ENCODE results near the gene RPP25L. TPM values are rescaled to one million over a fixed set of nuclear protein-coding genes. Genes with fewer than 3 reads are reported as not detected.

The RPP25L gene
- total RNA-seq, 1 experiment from 2014 or later, result 24.5 TPM

- no peak for TF ChIP-seq NR2C2 (CRISPR knock-in tag; IDR thresholded peaks at IDR 0.05)
- TF ChIP-seq ZNF219 (CRISPR knock-in tag; IDR thresholded peaks at IDR 0.05; ENCODE audit: borderline replicate concordance), result no peak
- TF ChIP-seq, protein P1, sequence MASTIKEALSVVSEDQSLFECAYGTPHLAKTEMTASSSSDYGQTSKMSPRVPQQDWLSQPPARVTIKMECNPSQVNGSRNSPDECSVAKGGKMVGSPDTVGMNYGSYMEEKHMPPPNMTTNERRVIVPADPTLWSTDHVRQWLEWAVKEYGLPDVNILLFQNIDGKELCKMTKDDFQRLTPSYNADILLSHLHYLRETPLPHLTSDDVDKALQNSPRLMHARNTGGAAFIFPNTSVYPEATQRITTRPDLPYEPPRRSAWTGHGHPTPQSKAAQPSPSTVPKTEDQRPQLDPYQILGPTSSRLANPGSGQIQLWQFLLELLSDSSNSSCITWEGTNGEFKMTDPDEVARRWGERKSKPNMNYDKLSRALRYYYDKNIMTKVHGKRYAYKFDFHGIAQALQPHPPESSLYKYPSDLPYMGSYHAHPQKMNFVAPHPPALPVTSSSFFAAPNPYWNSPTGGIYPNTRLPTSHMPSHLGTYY (CRISPR knock-in tag; IDR thresholded peaks at IDR 0.05), result no peak
- no peak for TF ChIP-seq ZNF232 (CRISPR knock-in tag; IDR thresholded peaks at IDR 0.05)
- TF ChIP-seq, protein P2, sequence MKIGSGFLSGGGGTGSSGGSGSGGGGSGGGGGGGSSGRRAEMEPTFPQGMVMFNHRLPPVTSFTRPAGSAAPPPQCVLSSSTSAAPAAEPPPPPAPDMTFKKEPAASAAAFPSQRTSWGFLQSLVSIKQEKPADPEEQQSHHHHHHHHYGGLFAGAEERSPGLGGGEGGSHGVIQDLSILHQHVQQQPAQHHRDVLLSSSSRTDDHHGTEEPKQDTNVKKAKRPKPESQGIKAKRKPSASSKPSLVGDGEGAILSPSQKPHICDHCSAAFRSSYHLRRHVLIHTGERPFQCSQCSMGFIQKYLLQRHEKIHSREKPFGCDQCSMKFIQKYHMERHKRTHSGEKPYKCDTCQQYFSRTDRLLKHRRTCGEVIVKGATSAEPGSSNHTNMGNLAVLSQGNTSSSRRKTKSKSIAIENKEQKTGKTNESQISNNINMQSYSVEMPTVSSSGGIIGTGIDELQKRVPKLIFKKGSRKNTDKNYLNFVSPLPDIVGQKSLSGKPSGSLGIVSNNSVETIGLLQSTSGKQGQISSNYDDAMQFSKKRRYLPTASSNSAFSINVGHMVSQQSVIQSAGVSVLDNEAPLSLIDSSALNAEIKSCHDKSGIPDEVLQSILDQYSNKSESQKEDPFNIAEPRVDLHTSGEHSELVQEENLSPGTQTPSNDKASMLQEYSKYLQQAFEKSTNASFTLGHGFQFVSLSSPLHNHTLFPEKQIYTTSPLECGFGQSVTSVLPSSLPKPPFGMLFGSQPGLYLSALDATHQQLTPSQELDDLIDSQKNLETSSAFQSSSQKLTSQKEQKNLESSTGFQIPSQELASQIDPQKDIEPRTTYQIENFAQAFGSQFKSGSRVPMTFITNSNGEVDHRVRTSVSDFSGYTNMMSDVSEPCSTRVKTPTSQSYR (CRISPR knock-in tag; IDR thresholded peaks at IDR 0.05), result no peak
- TF ChIP-seq USF2 (CRISPR knock-in tag; IDR thresholded peaks at IDR 0.05), result no peak
- TF ChIP-seq GABPB1 (CRISPR knock-in tag; IDR thresholded peaks at IDR 0.05), result no peak
- no peak for TF ChIP-seq ZNF396 (CRISPR knock-in tag; IDR thresholded peaks at IDR 0.05; ENCODE audit: borderline replicate concordance)
- TF ChIP-seq SP1 (CRISPR knock-in tag; conservative IDR thresholded peaks at IDR 0.05), result no peak
- no peak for TF ChIP-seq NFE2L1 (CRISPR knock-in tag; IDR thresholded peaks at IDR 0.05)
- TF ChIP-seq, protein P3, sequence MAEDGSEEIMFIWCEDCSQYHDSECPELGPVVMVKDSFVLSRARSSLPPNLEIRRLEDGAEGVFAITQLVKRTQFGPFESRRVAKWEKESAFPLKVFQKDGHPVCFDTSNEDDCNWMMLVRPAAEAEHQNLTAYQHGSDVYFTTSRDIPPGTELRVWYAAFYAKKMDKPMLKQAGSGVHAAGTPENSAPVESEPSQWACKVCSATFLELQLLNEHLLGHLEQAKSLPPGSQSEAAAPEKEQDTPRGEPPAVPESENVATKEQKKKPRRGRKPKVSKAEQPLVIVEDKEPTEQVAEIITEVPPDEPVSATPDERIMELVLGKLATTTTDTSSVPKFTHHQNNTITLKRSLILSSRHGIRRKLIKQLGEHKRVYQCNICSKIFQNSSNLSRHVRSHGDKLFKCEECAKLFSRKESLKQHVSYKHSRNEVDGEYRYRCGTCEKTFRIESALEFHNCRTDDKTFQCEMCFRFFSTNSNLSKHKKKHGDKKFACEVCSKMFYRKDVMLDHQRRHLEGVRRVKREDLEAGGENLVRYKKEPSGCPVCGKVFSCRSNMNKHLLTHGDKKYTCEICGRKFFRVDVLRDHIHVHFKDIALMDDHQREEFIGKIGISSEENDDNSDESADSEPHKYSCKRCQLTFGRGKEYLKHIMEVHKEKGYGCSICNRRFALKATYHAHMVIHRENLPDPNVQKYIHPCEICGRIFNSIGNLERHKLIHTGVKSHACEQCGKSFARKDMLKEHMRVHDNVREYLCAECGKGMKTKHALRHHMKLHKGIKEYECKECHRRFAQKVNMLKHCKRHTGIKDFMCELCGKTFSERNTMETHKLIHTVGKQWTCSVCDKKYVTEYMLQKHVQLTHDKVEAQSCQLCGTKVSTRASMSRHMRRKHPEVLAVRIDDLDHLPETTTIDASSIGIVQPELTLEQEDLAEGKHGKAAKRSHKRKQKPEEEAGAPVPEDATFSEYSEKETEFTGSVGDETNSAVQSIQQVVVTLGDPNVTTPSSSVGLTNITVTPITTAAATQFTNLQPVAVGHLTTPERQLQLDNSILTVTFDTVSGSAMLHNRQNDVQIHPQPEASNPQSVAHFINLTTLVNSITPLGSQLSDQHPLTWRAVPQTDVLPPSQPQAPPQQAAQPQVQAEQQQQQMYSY (CRISPR knock-in tag; IDR thresholded peaks at IDR 0.05), result no peak
- TF ChIP-seq RELA (CRISPR knock-in tag; IDR thresholded peaks at IDR 0.05; ENCODE audit: borderline replicate concordance), result no peak
- TF ChIP-seq JAZF1 (CRISPR knock-in tag; IDR thresholded peaks at IDR 0.05), result no peak
- DNase-seq (ENCODE audit: low spot score) (no peak), ATAC-seq (no peak)
- H3K9me3 Mint-ChIP-seq, result no peaks in the 10 kb centered on the region
- no peak overlapping the region for H3K4me3 Mint-ChIP-seq
- POLR2A ChIA-PET, result interaction anchor here (1.2 kb wide), 1 partner anchor 11 kb away, joined by 8 read pairs; the partner anchor contains the start of gene GALT
- CTCF ChIA-PET, result interaction anchor here (0.5 to 6.7 kb wide), 33 partner anchors 8 to 231 kb away, joined by 3 to 94 read pairs (median 6); partner anchors contain the start of genes DCTN3, ENHO, GALT and IL11RA
- peaks cover 40% of the 10 kb centered on the region for H3K27me3 Mint-ChIP-seq (ENCODE audit: low read depth)
- H3K27ac Mint-ChIP-seq, result no peak overlapping the region
- H3K4me1 Mint-ChIP-seq, result peaks cover 30% of the 10 kb centered on the region
- peaks cover 4% of the 10 kb centered on the region for H3K36me3 Mint-ChIP-seq
Observed at GRCh38 chr9:34634551-34635248, 22.8 kb upstream of the RPP25L start.

GRCh38 chr9:34633851-34634550, 22.1 kb upstream of the RPP25L start:
- H3K27ac Mint-ChIP-seq, result peak overlapping the region; percentile 26; the same call in 1 of the 2 replicates
- DNase-seq (ENCODE audit: low spot score) (peak; percentile 75), ATAC-seq (peak; percentile 46)
- H3K36me3 Mint-ChIP-seq, result peaks cover 4% of the 10 kb centered on the region
- no peaks in the 10 kb centered on the region for H3K9me3 Mint-ChIP-seq
- POLR2A ChIA-PET, result interaction anchor here (1.1 to 1.2 kb wide), 2 partner anchors 9 to 12 kb away, joined by 6 to 8 read pairs; partner anchors contain the start of gene GALT
- CTCF ChIA-PET, result interaction anchor here (0.6 to 6.7 kb wide), 33 partner anchors 9 to 230 kb away, joined by 3 to 94 read pairs (median 5); partner anchors contain the start of genes DCTN3, ENHO, GALT and IL11RA
- no peak overlapping the region for H3K4me3 Mint-ChIP-seq
- H3K4me1 Mint-ChIP-seq, result peaks cover 34% of the 10 kb centered on the region
- H3K27me3 Mint-ChIP-seq (ENCODE audit: low read depth), result peaks cover 47% of the 10 kb centered on the region
- TF ChIP-seq ZNF532 (CRISPR knock-in tag; IDR thresholded peaks at IDR 0.05; ENCODE audit: borderline replicate concordance) (no peak), ELF4 (CRISPR knock-in tag; IDR thresholded peaks at IDR 0.05; ENCODE audit: low read depth) (no peak), SP1 (CRISPR knock-in tag; conservative IDR thresholded peaks at IDR 0.05) (peak; percentile 34; the same call in 1 of the 2 replicates), IRF1 (CRISPR knock-in tag; IDR thresholded peaks at IDR 0.05) (no peak), ZNF232 (CRISPR knock-in tag; IDR thresholded peaks at IDR 0.05) (no peak)
